Measurements from ENCODE around the gene NR2F1. TPM values are rescaled to one million over a fixed set of nuclear protein-coding genes. Genes with fewer than 3 reads are reported as not detected.
A peak's percentile ranks its signal among the peaks of the same experiment; 100 is the strongest.

The NR2F1 gene
- total RNA-seq, 1 donor from 2014 or later, result 181 TPM

DNA sequence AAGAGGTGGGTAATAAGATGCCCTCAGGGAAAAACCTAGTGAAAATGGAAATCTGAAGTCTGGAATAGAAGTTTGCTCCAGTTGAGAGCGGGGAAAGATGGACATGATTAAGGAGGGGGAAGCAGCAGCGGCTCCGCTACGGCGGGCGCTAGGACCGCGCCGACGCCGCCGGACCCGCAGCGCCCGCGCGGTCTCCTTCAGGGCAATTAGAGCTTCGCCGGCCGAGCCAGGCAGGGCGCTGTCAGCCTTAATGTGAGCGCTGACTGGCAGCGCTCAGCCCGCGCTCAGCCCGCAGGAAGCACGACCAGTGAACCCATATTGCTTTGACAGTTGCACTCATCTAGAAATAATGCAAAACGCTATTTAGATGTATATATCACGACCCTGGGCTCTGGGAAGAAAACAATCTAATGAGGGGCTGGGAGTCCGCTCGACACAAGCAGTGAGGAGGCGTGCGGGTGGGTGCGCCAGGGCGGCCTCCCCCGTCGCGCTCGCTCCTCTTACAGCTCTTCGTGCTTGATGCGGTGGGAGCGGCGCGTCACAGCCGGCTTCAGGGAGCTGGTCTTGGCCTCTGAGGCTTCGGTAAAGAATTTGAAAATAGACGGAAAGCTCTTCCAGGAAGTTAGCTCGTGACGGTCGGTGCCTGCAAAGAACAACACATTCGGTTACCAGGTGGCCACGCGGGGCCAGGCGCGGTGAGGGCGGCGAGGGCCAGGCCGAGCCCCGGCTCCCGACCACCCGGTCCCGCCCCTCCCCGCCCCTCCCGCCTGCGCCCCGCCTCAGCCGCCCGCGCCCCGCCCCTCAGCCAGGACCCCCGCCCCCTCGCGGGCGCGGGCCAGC is 37.7 kb downstream of the NR2F1 start:
- ATAC-seq (peak; percentile 92), DNase-seq (ENCODE audit: low spot score) (peak; percentile 82)
- intact Hi-C loops (cut with DNase I), result no loop called here

DNA sequence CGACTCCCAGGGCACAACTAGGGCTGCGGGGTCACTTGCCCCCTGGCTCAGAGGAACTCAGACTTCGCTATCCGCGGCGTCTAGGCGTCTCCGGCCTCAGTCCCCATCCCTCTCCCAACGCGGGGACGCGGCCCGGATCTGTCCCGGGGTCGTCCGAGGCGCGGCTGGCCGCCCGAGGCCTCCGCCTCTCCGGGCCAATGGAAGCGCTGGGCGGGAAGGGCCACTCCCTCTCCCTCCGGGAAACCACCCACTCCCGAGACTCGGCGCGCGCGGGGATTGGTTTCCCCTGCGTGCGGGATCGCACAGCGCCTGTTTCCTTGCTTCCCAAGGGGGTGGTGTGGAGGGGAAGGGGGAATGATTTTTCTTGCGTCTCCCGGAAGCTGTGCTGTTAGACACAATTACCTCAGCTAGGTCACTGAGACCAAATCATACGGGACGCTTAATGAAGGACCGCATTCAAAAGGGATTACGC is 38.3 kb downstream of the NR2F1 start:
- ATAC-seq, result peak; percentile 87
- DNase-seq (ENCODE audit: low spot score), result peak; percentile 88
- intact Hi-C loops (cut with DNase I), result no loop called here

DNA sequence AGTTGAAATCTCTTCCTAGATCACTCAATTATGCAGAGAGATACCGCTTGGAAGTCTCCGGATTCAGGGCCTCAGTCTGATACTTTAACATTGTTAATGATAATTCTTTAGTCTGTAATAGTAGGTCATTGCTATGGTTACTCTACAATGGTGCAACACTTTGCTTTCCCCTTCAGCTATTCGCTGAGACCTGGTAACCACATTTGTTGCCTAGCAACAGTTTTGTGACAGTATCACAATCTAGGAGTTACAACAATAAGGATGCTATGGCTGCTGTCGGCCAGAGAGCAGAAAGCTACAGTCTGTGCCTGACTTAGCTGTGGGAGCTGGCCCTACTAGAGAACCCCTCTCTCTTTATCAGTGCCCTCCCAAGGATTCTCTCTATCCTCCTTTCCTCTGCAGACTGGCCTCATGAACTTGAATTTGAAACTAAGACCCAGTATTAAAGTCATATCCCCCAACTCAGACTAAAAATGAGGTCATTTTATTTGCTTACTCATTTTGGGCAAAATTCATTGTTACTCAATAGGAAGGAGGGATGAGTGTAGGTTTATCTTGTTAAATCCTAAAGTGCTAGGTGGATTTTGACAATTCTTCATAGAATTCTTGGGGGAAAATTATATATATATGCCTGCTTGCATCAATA is 39.3 kb downstream of the NR2F1 start:
- intact Hi-C loops (cut with DNase I), result no loop called here
- ATAC-seq, result peak; percentile 69
- no peak for DNase-seq (ENCODE audit: low spot score)

DNA sequence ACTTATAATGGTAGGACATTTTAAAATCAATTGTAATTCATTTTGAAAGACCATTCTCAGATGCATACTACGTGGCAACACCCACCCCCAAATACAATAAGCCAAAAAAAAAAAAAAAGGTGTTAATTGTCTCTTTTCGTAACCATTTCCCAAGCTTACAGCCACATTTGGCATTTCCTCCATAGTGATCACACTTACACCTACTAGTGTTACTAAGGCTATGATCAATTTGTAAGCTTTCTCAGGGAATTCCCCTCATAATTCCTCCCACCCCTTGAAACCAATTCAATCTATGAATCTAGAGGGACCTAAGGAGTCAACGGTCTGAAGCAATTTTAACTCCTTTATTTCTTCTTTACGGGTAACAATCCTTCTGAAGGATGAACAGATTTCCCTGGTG is 40.1 kb downstream of the NR2F1 start:
- no peak for ATAC-seq
- intact Hi-C loops (cut with DNase I), result no loop called here

DNA sequence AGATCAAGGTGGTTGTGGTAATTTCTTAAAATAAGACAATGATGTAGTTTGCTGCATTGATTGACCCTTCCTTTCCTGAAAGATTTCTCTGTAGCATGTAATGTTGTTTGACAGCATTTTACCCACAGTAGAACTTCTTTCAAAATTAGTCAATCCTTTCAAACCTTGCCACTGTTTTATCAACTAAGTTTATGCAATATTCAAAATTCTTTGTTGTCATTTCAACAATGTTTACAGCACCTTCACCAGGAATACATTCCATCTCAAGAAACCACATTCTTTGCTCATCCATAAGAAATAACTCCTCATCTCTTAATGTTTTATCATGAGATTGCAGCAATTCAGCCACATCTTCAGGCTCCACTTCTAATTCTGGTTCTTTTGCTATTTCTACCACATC is 43.8 kb downstream of the NR2F1 start:
- DNase-seq (ENCODE audit: low spot score) (no peak), ATAC-seq (no peak)
- intact Hi-C loops (cut with DNase I), result no loop called here

More for the DNA sequence above, 40.1 kb downstream of the NR2F1 start:
- no peak for DNase-seq (ENCODE audit: low spot score)

DNA sequence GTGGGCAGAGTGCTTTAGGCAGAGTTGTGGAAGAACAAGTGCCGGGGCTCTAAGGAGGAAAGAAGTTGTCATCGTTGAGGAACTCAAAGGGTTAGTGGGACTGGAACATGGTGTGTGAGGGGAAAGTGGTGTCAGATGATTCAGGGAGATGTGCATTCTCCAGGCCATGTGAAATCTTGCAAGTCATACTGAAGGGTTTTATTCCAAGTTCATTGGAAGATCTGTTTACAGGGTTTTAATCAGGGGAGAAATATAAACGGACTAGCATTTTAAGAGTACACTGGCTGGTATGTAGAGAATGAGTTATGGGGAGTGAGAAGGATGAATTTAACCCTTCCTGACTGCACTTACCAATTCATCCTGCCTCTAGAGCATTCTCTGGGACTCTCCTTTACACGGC is 49.3 kb downstream of the NR2F1 start:
- DNase-seq (ENCODE audit: low spot score) (no peak), ATAC-seq (no peak)
- intact Hi-C loops (cut with DNase I), result no loop called here

DNA sequence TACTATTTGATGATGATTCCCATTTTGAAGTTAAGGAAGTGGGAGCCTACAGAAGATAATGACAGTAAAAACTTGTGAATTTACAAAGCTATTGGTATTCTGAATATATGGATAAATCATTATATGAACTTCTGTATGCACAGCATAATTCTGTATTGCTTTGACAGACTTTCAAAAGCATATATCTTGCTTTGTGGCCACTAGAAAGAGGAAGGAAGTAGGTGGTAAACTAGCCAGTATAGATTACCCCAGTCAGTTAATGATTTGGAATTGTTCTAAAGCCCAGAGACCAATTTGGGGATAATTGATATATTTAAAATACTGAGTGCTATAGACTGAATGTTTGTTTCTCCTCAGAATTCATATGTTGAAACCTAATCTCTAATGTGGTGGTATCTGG is 53.0 kb downstream of the NR2F1 start:
- DNase-seq (ENCODE audit: low spot score) (no peak), ATAC-seq (no peak)
- intact Hi-C loops (cut with DNase I), result no loop called here

DNA sequence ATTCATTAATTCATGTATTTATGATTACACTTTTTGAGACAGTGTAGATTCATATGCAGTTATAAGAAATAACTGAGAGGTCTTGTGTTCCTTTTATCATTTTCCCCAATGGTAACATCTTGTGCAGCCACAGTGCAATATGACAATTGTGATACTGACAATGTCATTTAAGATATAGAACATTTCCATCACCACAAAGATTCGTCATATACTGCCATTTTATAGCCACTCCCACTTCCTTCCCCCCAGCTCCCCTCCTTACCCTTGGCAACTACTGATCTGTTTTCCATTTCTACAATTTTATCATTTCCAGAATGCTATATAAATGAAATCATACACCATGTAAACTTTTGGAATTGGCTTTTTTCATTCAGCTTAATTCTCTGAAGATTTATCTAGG is 53.8 kb downstream of the NR2F1 start:
- intact Hi-C loops (cut with DNase I), result no loop called here
- DNase-seq (ENCODE audit: low spot score) (no peak), ATAC-seq (no peak)

DNA sequence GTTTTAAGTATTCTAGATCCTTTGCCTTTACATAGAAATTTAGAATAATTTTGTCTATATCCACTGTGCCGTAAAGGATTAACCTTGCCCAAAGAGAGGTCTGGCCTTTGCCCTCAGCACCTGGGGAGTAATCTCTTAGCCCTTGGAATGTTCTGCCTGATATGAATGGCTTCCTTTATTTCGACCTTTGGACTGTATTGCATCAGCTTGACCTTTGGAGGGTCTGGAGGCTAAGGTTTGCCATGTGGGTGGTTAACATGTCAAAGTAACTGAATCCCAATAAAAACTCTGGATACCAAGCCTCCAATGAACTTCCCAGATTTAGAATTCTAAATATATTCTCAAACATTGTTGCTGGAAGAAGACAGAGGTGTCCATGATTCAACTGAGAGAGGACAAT is 54.7 kb downstream of the NR2F1 start:
- intact Hi-C loops (cut with DNase I), result no loop called here
- DNase-seq (ENCODE audit: low spot score), result no peak
- ATAC-seq, result no peak

DNA sequence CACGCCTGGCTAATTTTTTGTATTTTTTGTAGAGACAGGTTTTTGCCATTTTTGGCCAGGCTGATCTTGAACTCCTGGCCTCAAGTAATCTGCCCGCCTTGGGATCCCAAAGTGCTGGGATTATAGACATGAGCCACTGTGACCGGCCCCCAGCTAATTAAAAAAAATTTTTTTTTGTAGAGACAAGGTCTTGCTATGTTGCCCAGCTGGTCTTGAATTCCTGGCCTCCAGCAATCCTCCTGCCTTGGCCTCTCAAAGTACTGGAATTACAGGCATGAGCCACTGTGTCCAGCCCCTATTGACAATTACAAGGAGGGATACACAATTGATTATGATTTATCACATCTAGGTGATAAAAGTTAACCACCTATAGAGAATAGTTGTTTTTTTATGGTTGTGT is 59.5 kb downstream of the NR2F1 start:
- intact Hi-C loops (cut with DNase I), result no loop called here
- ATAC-seq, result no peak

More for the DNA sequence above, 59.5 kb downstream of the NR2F1 start:
- no peak for DNase-seq (ENCODE audit: low spot score)

Other genes with a start within 250 kb of the NR2F1 start
- gene NR2F1-AS1, start 2.0 kb upstream of the NR2F1 start, total RNA-seq, result 49.3 TPM
- gene POU5F2, start 158.4 kb downstream of the NR2F1 start, total RNA-seq, result 3.7 TPM